ENCODE data around the gene TOPORS.

DNA sequence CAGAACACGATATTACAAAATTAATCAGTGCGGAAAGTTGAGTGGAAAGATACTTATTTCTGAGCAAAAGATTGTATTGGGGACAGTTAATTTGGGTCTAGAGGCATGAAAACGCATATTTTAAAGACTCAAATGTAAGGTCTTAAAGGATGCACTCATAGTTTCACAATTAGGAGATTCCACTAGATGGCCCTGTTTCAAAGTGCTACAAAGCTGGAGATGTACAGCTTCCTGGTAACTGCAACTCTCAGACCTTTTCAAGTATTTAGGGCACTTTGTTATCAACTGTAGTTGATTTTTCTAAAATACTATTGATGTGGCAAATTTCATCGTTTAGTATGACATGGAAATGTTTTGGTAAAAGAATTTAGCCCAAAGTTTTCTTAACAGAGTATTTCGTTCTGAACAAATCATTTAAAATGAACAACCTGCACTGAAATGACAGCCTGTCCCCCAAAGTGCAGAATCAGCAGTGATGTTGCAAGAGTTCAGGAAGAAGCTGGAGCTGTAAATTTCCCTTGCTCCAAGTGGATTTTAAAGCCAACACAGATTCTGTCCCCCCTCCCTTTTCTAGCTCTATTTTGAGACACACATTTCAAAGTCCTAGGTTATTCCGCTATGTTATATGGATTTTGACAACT, 36.8 kb upstream of the TOPORS start:
- TF ChIP-seq, protein P1, sequence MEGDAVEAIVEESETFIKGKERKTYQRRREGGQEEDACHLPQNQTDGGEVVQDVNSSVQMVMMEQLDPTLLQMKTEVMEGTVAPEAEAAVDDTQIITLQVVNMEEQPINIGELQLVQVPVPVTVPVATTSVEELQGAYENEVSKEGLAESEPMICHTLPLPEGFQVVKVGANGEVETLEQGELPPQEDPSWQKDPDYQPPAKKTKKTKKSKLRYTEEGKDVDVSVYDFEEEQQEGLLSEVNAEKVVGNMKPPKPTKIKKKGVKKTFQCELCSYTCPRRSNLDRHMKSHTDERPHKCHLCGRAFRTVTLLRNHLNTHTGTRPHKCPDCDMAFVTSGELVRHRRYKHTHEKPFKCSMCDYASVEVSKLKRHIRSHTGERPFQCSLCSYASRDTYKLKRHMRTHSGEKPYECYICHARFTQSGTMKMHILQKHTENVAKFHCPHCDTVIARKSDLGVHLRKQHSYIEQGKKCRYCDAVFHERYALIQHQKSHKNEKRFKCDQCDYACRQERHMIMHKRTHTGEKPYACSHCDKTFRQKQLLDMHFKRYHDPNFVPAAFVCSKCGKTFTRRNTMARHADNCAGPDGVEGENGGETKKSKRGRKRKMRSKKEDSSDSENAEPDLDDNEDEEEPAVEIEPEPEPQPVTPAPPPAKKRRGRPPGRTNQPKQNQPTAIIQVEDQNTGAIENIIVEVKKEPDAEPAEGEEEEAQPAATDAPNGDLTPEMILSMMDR (IDR thresholded peaks at IDR 0.05) = peak in 4 of 6 experiments; percentile 28 to 61 (median 31)
- no peak for TF ChIP-seq POLR2A (IDR thresholded peaks at IDR 0.05)
